GM10266 (cell line): Measurements from ENCODE around the gene DNAJB2.
A peak's percentile ranks its signal among the peaks of the same experiment; 100 is the strongest.
"Not testable (repeated sequence)": the region's sequence is repeated elsewhere in the genome, so short reads cannot be mapped to it uniquely, and the experiment has no call there.

Experiments used
- DNase-seq: peaks from one replicate; pipeline ENCODE4 v3.0.0; 2012; ENCODE audit errors: extremely low spot score
- TF ChIP-seq, protein P1 (sequence below): IDR thresholded peaks from 2 replicates; pipeline ENCODE4 v1.5.1; 2012; ENCODE audit warnings: mild to moderate bottlenecking, low read depth; ENCODE audit not compliant: control insufficient read depth, insufficient read depth; ENCODE audit errors: missing control alignments

Gene DNAJB2

DNA sequence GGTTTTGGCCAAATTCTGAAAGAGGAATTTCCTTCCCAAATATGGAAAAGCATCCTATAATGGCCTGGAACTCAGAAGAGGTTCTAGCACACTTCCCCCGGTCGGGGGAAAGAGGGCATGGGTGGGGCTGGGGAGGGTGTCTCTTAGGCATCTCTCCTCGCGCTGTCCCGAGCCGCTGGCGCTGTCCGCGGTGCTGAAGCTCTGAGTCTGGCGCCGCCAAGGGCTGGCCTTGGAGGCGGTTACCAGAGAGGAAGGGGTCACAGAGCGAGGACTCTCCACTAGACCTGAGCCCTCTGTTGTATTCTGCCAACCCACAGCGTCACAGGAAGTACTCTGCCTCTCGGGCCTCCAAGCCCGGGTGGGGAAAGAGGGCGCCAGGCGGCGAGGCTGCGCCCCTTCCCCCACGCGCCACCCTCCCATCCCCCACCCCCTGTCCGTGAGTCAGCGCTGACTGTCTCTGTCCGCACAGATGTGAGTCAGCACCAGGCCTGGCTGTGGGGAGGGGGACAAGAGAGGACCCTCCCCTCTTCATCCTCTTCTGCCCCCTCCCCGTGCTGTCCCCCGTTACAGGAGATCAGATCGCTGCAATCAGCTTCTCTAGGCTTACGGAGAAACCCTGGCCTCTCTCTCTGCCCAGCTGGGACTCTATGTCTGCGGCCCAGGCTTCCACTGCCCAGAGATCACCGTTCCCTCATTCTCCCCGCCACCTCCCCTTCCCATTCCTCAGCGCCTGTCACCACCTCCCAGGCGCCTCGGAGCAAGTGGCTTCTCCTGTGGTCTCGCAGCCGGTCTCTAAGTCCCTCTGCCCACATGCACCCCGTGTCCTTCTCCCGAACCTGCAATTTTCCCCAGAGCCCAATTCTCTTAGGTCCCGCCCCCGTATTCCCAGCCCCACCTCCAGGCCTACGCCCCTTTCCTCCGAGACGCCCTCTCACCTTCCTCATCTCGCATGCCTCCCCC, 29.3 kb downstream of the DNAJB2 start:
- DNase-seq = peak; percentile 87
- TF ChIP-seq, protein P1, sequence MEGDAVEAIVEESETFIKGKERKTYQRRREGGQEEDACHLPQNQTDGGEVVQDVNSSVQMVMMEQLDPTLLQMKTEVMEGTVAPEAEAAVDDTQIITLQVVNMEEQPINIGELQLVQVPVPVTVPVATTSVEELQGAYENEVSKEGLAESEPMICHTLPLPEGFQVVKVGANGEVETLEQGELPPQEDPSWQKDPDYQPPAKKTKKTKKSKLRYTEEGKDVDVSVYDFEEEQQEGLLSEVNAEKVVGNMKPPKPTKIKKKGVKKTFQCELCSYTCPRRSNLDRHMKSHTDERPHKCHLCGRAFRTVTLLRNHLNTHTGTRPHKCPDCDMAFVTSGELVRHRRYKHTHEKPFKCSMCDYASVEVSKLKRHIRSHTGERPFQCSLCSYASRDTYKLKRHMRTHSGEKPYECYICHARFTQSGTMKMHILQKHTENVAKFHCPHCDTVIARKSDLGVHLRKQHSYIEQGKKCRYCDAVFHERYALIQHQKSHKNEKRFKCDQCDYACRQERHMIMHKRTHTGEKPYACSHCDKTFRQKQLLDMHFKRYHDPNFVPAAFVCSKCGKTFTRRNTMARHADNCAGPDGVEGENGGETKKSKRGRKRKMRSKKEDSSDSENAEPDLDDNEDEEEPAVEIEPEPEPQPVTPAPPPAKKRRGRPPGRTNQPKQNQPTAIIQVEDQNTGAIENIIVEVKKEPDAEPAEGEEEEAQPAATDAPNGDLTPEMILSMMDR = no peak

DNA sequence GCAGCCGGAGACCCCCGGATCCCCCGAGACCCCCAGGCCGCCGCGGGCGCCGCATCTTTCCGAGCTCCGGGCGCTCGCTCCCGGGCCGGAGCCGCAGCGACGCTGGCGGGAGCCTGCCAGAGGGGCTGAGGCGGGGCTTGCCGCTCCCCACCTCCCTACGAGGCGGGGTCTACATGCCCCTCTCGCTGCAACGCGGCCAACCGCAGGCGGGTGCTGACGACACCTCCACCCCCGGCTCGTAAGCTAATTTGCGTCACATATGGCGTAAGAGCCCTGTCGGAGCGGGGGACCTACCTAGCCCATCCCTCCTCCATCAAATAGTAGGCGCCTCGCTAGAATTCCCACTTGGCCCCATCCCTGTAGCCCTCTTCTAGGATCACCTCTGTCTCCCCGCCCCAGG, 30.1 kb downstream of the DNAJB2 start, which contains the start of gene PTPRN:
PTPRN (minus strand) TSS at position 124 of the 400 bp plus-strand sequence; CDS start at position 55, 69 bp downstream.
- TF ChIP-seq, protein P1 = no peak
- no peak for DNase-seq

DNA sequence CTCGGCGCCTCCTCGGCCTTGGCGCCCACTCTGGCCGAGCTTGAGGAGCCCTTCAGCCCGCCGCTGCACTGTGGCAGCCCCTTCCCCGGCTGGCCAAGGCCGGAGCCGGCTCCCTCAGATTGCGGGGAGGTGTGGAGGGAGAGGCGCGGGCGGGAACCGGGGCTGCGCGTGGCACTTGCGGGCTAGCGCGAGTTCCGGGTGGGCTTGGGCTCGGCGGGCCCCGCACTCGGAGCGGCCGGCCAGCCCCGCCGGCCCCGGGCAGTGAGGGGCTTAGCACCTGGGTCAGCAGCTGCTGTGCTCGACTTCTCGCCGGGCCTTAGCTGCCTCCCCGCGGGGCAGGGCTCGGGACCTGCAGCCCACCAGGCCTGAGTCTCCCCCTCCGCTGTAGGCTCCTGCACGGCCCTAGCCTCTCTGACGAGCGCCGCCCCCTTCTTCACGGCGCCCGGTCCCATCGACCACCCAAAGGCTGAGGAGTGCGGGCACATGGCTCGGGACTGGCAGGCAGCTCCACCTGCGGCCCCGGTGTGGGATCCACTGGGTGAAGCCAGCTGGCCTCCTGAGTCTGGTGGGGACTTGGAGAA, 33.6 kb downstream of the DNAJB2 start:
- DNase-seq = not testable (repeated sequence)

DNA sequence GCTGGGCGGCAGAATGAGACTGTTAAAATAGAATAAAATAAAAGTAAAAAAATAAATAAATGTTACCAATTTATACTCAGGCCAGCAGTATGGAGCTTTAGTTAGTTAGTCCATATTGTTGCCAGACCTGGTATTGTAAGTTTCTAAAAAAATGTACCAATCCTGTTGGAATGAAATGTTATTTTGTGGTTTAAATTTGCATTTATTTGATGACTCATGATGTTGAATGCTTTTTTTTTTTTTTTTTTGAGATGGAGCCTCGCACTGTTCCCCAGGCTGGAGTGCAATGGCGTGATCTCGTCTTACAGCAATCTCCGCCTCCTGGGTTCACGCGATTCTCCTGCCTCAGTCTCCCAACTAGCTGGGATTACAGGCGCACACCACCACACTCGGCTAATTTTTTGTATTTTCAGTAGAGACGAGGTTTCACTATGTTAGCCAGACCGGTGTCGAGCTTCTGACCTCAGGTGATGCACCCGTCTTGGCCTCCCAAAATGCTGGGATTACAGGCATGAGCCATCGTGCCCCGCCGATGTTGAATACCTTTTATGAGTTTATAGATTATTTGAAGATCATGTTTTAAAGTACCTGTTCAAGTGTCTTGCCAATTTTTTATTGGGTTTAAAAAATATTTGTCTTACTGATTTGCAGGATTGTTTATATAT, 35.8 kb downstream of the DNAJB2 start:
- no peak for DNase-seq
- TF ChIP-seq, protein P1 = no peak

DNA sequence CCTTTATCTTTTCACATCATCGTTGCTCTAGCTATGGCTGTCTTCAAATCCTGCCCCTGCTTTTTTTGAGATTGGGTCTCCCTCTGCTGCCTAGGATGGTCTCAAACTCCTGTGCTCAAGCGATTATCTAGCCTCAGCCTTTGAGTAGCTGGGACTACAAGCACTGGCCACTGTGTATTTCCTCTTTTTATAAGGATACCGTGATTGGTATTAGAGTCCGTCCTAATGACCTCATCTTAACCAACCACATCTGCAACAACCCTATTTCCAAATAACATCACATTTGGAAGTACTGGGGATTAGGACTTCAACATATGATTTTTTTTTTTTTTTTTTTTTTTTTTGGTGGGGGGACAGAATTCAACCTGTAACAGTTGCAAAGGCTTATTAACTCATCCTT, 44.3 kb downstream of the DNAJB2 start:
- DNase-seq = no peak
- TF ChIP-seq, protein P1 = no peak

DNA sequence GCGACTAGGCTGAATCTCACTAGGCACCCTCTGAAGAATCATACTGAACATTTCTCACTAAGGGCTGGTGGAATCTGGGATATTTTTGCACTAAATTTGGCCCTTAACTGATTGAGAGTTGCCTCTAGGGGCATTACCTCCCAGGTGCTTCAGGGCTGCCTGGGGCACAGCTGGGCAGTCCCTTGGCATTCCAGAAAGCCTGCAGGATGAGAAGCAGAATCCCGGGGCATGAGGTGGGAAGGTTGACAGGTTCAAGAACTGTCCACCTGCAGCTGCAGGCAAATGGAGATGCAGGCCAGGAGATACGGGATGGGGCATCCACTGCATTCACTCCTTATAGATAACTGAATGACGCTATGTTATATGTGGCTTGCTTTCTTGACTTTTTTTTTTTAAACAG, 46.0 kb downstream of the DNAJB2 start:
- DNase-seq = no peak
- TF ChIP-seq, protein P1 = no peak

DNA sequence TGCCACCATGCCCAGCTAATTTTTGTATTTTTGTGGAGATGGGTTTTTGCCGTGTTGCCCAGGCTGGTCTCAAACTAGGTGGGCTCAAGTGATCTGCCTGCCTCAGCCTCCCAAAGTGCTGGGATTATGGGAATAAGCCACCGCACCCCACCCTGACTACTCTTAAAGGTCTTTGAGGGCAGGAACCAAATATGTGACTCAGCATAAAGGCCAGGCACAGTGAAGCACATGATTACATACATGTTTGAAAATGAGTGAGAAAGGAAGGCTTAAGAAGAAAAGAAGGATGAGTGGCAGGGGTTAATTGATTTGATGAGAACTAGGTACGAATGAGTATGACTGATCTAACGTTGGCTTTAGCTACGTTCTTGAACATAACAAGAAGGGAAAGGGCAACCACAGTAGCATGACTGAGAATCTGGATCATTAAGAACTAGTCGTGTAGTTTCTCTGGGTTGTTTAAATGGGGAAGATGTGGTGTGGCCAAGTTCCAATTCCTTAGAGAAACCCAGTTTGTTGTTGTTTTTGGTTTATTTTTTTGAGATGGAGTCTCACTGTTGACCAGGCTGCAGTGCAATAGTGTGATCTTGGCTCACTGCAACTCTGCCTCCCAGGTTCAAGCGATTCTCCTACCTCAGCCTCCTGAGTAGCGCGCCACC, 46.6 kb downstream of the DNAJB2 start:
- TF ChIP-seq, protein P1 = no peak
- no peak for DNase-seq
